Transverse colon (tissue), 4 donors: ENCODE data around the gene DRD2. TPM values are rescaled to one million over a fixed set of nuclear protein-coding genes. Genes with fewer than 3 reads are reported as not detected.

ENCODE experiments used
- DNase-seq: peaks from one replicate; pipeline ENCODE4 v3.0.0-alpha.2; 2019
- H3K27ac ChIP-seq, 4 donors: fragments of 200-600 bp; sonication (generic); 2 replicates each; pipeline ENCODE4 v1.5.1; 2016 to 2018; ENCODE audit warnings: inconsistent platforms in 4 of 4
- H3K27me3 ChIP-seq: fragments of 200-600 bp; sonication (generic); 2 replicates; pipeline ENCODE4 v1.5.1; 2017; ENCODE audit warnings: inconsistent platforms
- H3K36me3 ChIP-seq, 4 donors: fragments of 200-600 bp; sonication (generic); 2 replicates each; pipeline ENCODE4 v1.5.1; 2017 to 2019; ENCODE audit warnings: inconsistent platforms in 4 of 4
- H3K4me1 ChIP-seq, 4 donors: fragments of 200-600 bp; sonication (generic); 2 replicates each; pipeline ENCODE4 v1.5.1; 2017 to 2020; ENCODE audit warnings: inconsistent platforms in 4 of 4
- H3K4me3 ChIP-seq, 4 donors: fragments of 200-600 bp; sonication (generic); 1 replicate in 1 of 4; 2 replicates in 3 of 4; pipeline versions ENCODE4 v1.5.1 to v1.6.1; 2017 to 2019; ENCODE audit warnings: inconsistent platforms in 4 of 4
- H3K9me3 ChIP-seq, 2 donors: fragments of 200-600 bp; sonication (generic); 2 replicates each; pipeline ENCODE4 v1.5.1; 2017 to 2019; ENCODE audit warnings: inconsistent platforms in 2 of 2
- EP300 ChIP-seq: sonication (generic); formaldehyde crosslinking; IDR thresholded peaks from one replicate; pipeline ENCODE4 v1.6.1; 2017; ENCODE audit warnings: antibody characterized with exemption, low read depth
- POLR2A ChIP-seq: fragments of 450-650 bp; IDR thresholded peaks from one replicate; pipeline ENCODE4 v1.6.1; 2016; ENCODE audit warnings: antibody characterized with exemption, mild to moderate bottlenecking, moderate library complexity
- POLR2AphosphoS5 ChIP-seq, 3 donors: sonication (generic); formaldehyde crosslinking; IDR thresholded peaks; one replicate each; pipeline ENCODE4 v1.6.1; 2016; ENCODE audit warnings: antibody characterized with exemption in 3 of 3
- WGBS, 2 donors: methylation state at CpG; one replicate each; pipeline ENCODE4 v1.1.5; 2018; ENCODE audit warnings: low coverage in 1 of 2; 5-methylcytosine and 5-hydroxymethylcytosine counted together
- in situ Hi-C, 4 donors: fragments of 200-750 bp; cut with MboI; loops; one replicate each; pipeline versions ENCODE4 v1.15.0 to v1.15.1; 2017; ENCODE audit warnings: low sequenced_read_pairs in 3 of 4, low pct_ligation_motif_present in 1 of 4, low pct_unique_long_range_greater_than_20kb in 1 of 4
- intact Hi-C: fragments of 100-400 bp; cut with DNase I; formaldehyde crosslinking; loops from one replicate; pipeline ENCODE4 v1.15.1; 2023; ENCODE audit warnings: low total_unique reads
- total RNA-seq, 4 donors: library from RNA; depleted of rRNA; stranded (reverse); fragments of >200 nt; gene quantifications; one replicate each; pipeline ENCODE4 v1.1.0, GENCODE V29; 2016
- TF ChIP-seq, protein P1 (sequence below), 5 experiments: fragments of 200-600 bp in 3 of 5; fragments of 450-650 bp in 2 of 5; sonication (generic) in 3 of 5; IDR thresholded peaks; 1 replicate in 2 of 5; 2 replicates in 3 of 5; pipeline ENCODE4 v1.5.1; 2016 to 2017; ENCODE audit warnings: antibody characterized with exemption in 5 of 5, inconsistent platforms in 3 of 5, mild to moderate bottlenecking in 2 of 5, moderate library complexity in 1 of 5

The DRD2 gene
- total RNA-seq, 4 donors from 2014 or later, result 0.16 to 0.40 TPM; not detected in 2

DNA sequence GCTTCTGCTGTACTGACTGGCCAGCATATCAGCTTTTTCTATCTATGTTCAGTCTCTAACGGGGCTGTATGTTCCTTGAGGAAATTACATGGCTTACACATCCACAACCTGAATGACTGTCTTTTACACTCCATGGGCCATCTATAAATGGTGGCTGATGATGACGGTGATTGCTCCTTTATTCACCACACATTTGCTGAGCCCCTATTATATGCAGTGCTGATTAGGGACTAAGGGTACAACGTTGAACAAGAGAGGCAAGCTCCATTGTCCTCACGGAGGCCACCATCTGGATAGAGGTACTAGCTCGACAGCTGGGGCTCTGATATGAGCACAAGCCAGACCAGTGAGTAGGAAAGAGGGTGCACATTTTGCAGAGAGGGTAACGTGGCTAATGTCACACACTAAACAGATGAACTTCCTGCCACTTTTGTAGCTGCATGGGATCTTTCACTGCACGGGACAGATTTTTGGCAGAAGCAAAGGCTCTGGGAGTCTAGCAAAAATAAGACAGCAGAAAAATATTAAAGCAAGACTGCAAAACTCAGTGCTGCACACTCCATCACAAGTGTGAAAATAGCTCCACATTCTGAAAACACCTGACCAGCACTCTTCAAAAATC is 30.6 kb downstream of the DRD2 start:
- in situ Hi-C loops, result no loop called here
- DNase-seq, result no peak
- no peaks in the 10 kb centered on the region for H3K4me1 ChIP-seq
- intact Hi-C loops, result no loop called here
- no peak overlapping the region for H3K27ac ChIP-seq
- H3K36me3 ChIP-seq, result no peaks in the 10 kb centered on the region
- no peaks in the 10 kb centered on the region for H3K9me3 ChIP-seq
- TF ChIP-seq POLR2AphosphoS5 (IDR thresholded peaks at IDR 0.05) (peak in 1 of 3 donors; percentile 82), POLR2A (no peak)
- no peak overlapping the region for H3K4me3 ChIP-seq
- WGBS, 2 donors, result 35 to 65% methylated on average over 3 to 7 of the region's 7 CpGs
- no peaks in the 10 kb centered on the region for H3K27me3 ChIP-seq

DNA sequence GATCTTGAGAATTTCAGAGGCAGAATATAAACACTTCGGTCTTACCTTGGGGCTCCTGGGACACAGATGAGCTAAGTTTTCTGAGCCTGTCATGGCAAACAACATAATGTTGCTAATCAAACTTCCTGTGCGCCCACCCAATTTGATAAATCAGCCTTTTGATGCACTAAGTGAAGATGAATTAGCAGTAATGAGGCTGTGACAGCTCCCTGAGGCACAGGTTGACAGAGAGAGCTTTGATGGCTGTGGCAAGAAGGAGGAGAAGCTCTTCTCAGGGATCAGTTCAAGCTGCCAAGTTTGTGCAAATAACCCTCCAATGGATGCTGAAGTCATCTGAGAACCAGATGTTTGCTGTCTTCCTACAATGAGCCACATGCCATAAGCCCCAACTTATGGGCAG is 34.4 kb downstream of the DRD2 start:
- 97 to 100% methylated on average over 1 to 2 of the region's 2 CpGs for WGBS, 2 donors
- TF ChIP-seq POLR2AphosphoS5 (IDR thresholded peaks at IDR 0.05) (no peak), POLR2A (no peak), EP300 (no peak)
- TF ChIP-seq, protein P1, sequence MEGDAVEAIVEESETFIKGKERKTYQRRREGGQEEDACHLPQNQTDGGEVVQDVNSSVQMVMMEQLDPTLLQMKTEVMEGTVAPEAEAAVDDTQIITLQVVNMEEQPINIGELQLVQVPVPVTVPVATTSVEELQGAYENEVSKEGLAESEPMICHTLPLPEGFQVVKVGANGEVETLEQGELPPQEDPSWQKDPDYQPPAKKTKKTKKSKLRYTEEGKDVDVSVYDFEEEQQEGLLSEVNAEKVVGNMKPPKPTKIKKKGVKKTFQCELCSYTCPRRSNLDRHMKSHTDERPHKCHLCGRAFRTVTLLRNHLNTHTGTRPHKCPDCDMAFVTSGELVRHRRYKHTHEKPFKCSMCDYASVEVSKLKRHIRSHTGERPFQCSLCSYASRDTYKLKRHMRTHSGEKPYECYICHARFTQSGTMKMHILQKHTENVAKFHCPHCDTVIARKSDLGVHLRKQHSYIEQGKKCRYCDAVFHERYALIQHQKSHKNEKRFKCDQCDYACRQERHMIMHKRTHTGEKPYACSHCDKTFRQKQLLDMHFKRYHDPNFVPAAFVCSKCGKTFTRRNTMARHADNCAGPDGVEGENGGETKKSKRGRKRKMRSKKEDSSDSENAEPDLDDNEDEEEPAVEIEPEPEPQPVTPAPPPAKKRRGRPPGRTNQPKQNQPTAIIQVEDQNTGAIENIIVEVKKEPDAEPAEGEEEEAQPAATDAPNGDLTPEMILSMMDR (IDR thresholded peaks at IDR 0.05), result no peak
- no peak overlapping the region for H3K4me3 ChIP-seq
- H3K27ac ChIP-seq, result no peak overlapping the region
- in situ Hi-C loops, result no loop called here
- no peaks in the 10 kb centered on the region for H3K36me3 ChIP-seq
- no peaks in the 10 kb centered on the region for H3K9me3 ChIP-seq
- no peaks in the 10 kb centered on the region for H3K4me1 ChIP-seq
- DNase-seq, result no peak
- H3K27me3 ChIP-seq, result no peaks in the 10 kb centered on the region
- intact Hi-C loops, result no loop called here

DNA sequence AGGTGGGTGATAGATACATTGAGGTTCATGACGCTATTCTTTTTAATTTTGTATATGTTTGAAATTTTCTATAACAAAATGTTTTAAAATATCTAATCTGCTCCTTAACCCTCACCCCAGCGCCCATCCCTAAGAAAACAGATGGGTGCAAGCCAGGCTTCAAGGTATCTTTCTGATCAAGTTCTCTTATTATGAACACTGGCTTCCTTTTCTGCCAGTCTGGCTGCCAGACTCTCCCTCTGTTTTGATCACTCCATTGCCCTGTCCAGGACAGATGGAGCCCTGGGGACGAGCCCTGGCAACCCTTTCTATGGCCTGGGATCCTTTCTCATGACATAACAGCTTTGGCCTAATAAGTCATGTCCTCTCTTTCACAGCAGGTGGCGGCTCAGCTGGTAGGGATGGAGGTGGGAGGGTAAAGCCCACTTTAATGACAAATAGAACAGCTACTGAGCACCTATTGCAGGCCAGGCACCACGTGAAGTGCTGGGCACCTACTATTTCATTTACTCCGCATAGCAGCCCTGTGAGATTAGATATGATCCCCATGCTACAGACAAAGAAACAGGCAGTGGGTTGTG is 38.4 kb downstream of the DRD2 start:
- no peak overlapping the region for H3K27ac ChIP-seq

DNA sequence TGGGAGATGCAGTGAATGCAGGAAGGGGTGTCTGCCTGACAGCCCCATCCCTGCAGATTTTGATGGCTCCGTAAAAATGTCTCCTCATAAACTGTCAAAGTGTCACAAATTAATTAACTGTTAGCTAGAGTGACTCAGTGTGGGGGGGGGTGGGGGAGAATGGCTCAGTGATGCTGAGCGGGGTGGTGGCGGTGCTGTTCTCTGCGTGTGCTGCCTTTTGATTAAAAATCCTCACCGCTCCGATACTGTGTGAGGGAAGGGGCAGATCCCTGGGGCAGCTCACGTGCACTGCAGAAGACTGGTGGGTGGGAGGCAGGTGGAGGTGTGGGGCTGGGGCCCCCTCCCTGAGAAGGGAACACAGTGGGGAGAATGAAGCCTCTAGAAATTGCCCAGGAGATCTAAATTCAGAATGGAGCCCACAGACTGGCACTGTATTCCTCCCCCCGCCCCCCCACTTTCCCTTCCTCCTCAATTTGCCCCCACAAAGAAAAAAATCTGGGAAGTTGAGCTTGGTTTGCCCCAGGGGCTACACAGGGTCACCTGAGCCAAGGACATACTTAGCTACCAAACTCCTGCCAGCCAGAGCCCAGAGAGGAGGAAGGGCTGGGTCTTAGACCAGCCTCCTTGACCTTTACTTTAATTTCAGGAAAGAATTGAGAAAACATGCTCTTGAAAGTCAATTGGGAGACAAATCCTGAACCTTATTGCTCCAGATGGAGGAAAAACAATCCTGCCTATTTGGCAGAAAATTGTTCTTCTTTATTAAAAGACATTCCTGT is 39.8 kb downstream of the DRD2 start:
- H3K4me1 ChIP-seq, result no peaks in the 10 kb centered on the region
- no peaks in the 10 kb centered on the region for H3K36me3 ChIP-seq
- in situ Hi-C loops (no loop called here), intact Hi-C loops (no loop called here)
- no peaks in the 10 kb centered on the region for H3K27me3 ChIP-seq
- H3K4me3 ChIP-seq, result no peak overlapping the region
- no peak overlapping the region for H3K27ac ChIP-seq
- 81% methylated on average over 8 of the region's 8 CpGs; no CpG with 5 or more reads in 1 of the 2 donors for WGBS, 2 donors
- no peak for DNase-seq
- H3K9me3 ChIP-seq, result no peaks in the 10 kb centered on the region
- TF ChIP-seq, protein P1 (IDR thresholded peaks at IDR 0.05), result no peak
- no peak for TF ChIP-seq EP300
- no peak for TF ChIP-seq POLR2A
- TF ChIP-seq POLR2AphosphoS5 (IDR thresholded peaks at IDR 0.05), result no peak

More for the DNA sequence above, 38.4 kb downstream of the DRD2 start:
- no peaks in the 10 kb centered on the region for H3K9me3 ChIP-seq
- H3K4me3 ChIP-seq, result no peak overlapping the region
- TF ChIP-seq EP300 (no peak), POLR2AphosphoS5 (IDR thresholded peaks at IDR 0.05) (no peak), POLR2A (no peak)
- TF ChIP-seq, protein P1 (IDR thresholded peaks at IDR 0.05), result no peak
- no peaks in the 10 kb centered on the region for H3K4me1 ChIP-seq
- no peak for DNase-seq
- intact Hi-C loops, result no loop called here
- in situ Hi-C loops, result no loop called here
- no peaks in the 10 kb centered on the region for H3K36me3 ChIP-seq
- no peaks in the 10 kb centered on the region for H3K27me3 ChIP-seq
- 50 to 67% methylated on average over 3 to 6 of the region's 6 CpGs for WGBS, 2 donors
